Nephron progenitor cell (in vitro differentiated cells): Measurements from ENCODE around the gene KREMEN1.
A peak's percentile ranks its signal among the peaks of the same experiment; 100 is the strongest.

Experiments
- DNase-seq: peaks from one replicate; pipeline ENCODE4 v3.0.0; 2021
- H3K27ac Mint-ChIP-seq: 2 replicates; pipeline ENCODE4 v1.8.0; 2021; ENCODE audit warnings: mild to moderate bottlenecking, moderate library complexity, mixed read lengths
- H3K27me3 Mint-ChIP-seq: 2 replicates; pipeline ENCODE4 v1.8.0; 2021; ENCODE audit warnings: mild to moderate bottlenecking, low read depth, mixed read lengths; ENCODE audit not compliant: poor library complexity
- H3K36me3 Mint-ChIP-seq: 2 replicates; pipeline ENCODE4 v1.8.0; 2021; ENCODE audit warnings: low read depth, mixed read lengths
- H3K4me1 Mint-ChIP-seq: 2 replicates; pipeline ENCODE4 v1.8.0; 2021; ENCODE audit warnings: mixed read lengths
- H3K4me3 Mint-ChIP-seq: 2 replicates; pipeline ENCODE4 v1.8.0; 2021; ENCODE audit warnings: mild to moderate bottlenecking, moderate library complexity, mixed read lengths
- H3K9me3 Mint-ChIP-seq: 2 replicates; pipeline ENCODE4 v1.8.0; 2021; ENCODE audit warnings: mild to moderate bottlenecking, moderate library complexity, mixed read lengths
- TF ChIP-seq, protein P1 (sequence below): fragments of 200-600 bp; sonication (generic); IDR thresholded peaks from 2 replicates; pipeline ENCODE4 v1.5.0; 2021; ENCODE audit warnings: antibody characterized with exemption

Gene KREMEN1

GRCh38 chr22:29061773-29062172 is 11.1 kb upstream of the KREMEN1 start, which contains the start of gene C22orf31:
C22orf31 (minus strand) TSS chr22:29061831; CDS start chr22:29061792, 39 bp downstream.
- TF ChIP-seq, protein P1, sequence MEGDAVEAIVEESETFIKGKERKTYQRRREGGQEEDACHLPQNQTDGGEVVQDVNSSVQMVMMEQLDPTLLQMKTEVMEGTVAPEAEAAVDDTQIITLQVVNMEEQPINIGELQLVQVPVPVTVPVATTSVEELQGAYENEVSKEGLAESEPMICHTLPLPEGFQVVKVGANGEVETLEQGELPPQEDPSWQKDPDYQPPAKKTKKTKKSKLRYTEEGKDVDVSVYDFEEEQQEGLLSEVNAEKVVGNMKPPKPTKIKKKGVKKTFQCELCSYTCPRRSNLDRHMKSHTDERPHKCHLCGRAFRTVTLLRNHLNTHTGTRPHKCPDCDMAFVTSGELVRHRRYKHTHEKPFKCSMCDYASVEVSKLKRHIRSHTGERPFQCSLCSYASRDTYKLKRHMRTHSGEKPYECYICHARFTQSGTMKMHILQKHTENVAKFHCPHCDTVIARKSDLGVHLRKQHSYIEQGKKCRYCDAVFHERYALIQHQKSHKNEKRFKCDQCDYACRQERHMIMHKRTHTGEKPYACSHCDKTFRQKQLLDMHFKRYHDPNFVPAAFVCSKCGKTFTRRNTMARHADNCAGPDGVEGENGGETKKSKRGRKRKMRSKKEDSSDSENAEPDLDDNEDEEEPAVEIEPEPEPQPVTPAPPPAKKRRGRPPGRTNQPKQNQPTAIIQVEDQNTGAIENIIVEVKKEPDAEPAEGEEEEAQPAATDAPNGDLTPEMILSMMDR = no peak
- no peak for DNase-seq
- H3K27me3 Mint-ChIP-seq = peaks cover 2% of the 10 kb centered on the region
- H3K27ac Mint-ChIP-seq = no peak within 1 kb of the TSS
- no peaks in the 10 kb centered on the region for H3K36me3 Mint-ChIP-seq
- no peak within 1 kb of the TSS for H3K4me3 Mint-ChIP-seq
- H3K4me1 Mint-ChIP-seq = peaks cover 33% of the 10 kb centered on the region
- H3K9me3 Mint-ChIP-seq = no peaks in the 10 kb centered on the region

DNA sequence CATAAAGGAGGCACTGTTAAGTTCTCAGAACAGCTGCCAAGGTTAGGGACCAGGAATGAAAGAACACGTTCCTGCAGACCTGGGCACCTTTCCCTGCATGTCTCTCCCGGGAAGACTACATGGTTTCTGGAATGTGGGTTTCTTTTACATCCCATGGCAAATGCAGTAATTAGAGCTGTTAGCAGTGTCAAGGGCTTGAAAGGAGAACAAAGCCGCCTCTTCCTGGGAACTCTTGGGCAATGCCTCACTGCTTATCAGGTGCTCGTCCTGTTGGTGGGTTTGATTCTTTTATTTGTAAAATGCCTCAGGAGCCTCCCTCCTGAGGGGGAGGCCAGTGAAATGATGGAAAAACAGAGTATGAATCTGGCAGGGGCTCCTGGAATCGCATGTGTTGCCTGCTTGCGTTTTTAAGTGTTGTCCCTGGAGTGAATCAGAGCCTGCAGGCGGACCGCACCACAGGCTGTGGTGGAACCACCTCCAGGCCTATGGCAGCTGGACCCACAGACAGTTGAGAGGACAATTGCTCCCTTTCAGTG is 10.5 kb upstream of the KREMEN1 start:
- H3K9me3 Mint-ChIP-seq = no peaks in the 10 kb centered on the region
- peaks cover 33% of the 10 kb centered on the region for H3K4me1 Mint-ChIP-seq
- TF ChIP-seq, protein P1 = no peak
- peaks cover 2% of the 10 kb centered on the region for H3K27me3 Mint-ChIP-seq
- H3K36me3 Mint-ChIP-seq = no peaks in the 10 kb centered on the region
- H3K4me3 Mint-ChIP-seq = no peak overlapping the region
- no peak for DNase-seq
- H3K27ac Mint-ChIP-seq = no peak overlapping the region

- peaks cover 40% of the 10 kb centered on the region for H3K4me1 Mint-ChIP-seq
- no peak overlapping the region for H3K27ac Mint-ChIP-seq
- H3K4me3 Mint-ChIP-seq = no peak overlapping the region
- H3K9me3 Mint-ChIP-seq = no peaks in the 10 kb centered on the region
- DNase-seq = no peak
- peaks cover 4% of the 10 kb centered on the region for H3K27me3 Mint-ChIP-seq
- TF ChIP-seq, protein P1 = no peak
- H3K36me3 Mint-ChIP-seq = no peaks in the 10 kb centered on the region
Measured at GRCh38 chr22:29065468-29066190, 7.2 kb upstream of the KREMEN1 start.

- Mint-ChIP-seq H3K27ac (no peak overlapping the region), H3K4me3 (no peak overlapping the region), H3K27me3 (peaks cover 22% of the 10 kb centered on the region), H3K36me3 (no peaks in the 10 kb centered on the region), H3K4me1 (peaks cover 38% of the 10 kb centered on the region), H3K9me3 (no peaks in the 10 kb centered on the region)
- DNase-seq = no peak
- TF ChIP-seq, protein P1 = no peak
Measured at GRCh38 chr22:29069463-29069862, 3.4 kb upstream of the KREMEN1 start.

GRCh38 chr22:29070490-29070889 is 2.3 kb upstream of the KREMEN1 start:
- H3K36me3 Mint-ChIP-seq = no peaks in the 10 kb centered on the region
- peak overlapping the region; percentile 65 for H3K4me3 Mint-ChIP-seq
- H3K27ac Mint-ChIP-seq = no peak overlapping the region
- H3K4me1 Mint-ChIP-seq = peaks cover 48% of the 10 kb centered on the region
- peaks cover 22% of the 10 kb centered on the region for H3K27me3 Mint-ChIP-seq
- H3K9me3 Mint-ChIP-seq = no peaks in the 10 kb centered on the region
- TF ChIP-seq, protein P1 = no peak
- no peak for DNase-seq
